Activated CD8-positive, alpha-beta memory T cell treated with anti-CD3 and anti-CD28 coated beads for 48 hours (primary cell): ENCODE results near the gene PDIA5.

Experiments used
- DNase-seq, 3 experiments: peaks; one replicate each; pipeline ENCODE4 v3.0.0-alpha.2; 2020; ENCODE audit warnings: low read depth in 2 of 3, low spot score in 2 of 3

The PDIA5 gene

GRCh38 chr3:123113889-123114450 lies 47.1 kb downstream of the PDIA5 start:
- no peak for DNase-seq

- DNase-seq = no peak
Observed at GRCh38 chr3:123116116-123116515, 49.3 kb downstream of the PDIA5 start.

- no peak for DNase-seq
Observed at GRCh38 chr3:123119388-123119787, 52.6 kb downstream of the PDIA5 start.

DNA sequence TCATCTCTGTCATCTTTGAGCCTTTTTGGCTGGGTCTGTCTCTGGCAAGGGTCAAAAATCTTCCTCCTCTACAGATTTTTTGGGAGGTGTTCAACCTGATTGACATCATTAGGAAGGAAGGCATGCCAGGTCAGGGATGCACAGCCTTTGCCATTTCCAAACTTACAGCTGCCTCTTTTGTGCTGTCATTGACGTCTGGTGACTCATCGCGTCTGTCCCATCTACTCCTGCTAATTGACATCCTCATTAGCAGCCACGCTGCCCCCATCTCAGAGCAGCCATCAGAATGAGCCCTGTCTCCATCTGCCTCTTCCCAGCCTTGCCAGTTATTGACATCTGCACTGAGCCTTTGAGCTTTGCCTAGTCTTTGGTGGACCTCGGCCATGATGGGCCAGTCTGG lies 53.0 kb downstream of the PDIA5 start:
- DNase-seq = no peak

GRCh38 chr3:123120573-123120972 lies 53.7 kb downstream of the PDIA5 start:
- no peak for DNase-seq

GRCh38 chr3:123122057-123122456 lies 55.2 kb downstream of the PDIA5 start:
- DNase-seq = no peak

GRCh38 chr3:123122525-123123315 lies 55.9 kb downstream of the PDIA5 start:
- no peak for DNase-seq

DNA sequence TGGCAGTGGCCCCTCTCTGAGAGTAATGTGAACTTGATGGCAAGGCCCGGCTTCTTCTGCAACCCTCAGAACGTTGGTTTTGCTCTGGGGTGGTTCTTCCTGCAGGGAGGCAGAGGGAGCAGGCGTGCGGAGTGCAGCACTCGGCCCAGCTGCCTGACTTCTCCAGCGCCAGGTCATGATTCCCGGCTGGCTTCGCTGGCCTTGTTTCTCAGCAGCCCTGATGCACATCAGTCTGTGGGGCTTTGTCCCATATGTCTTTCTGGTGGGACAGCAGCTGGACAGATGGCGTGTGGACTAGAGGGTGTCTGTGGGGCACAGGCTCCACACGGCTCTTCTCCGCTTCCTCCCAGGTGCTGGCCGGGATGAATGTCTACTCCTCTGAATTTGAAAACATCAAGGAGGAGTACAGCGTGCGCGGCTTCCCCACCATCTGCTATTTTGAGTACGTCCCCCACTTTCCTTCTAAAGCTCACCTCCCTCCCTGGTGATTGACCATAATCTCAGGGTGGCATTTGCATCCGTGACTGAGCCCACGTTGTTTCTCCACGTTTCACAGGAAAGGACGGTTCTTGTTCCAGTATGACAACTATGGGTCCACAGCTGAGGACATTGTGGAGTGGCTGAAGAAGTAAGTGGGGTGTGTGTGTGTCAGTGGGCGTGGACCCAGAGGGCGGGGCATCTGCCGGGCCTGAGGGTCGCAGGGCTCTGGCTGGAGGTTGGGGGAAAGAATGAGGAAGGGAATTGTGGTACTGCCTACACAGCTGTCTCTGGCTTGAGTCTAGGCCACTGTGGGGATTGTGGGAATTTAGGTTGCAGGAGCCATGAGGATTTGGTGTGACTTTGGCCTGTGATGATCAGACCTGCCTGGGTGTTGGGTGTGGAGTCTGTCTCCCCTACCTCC lies 57.1 kb downstream of the PDIA5 start:
- DNase-seq = no peak

GRCh38 chr3:123124971-123125370 lies 58.1 kb downstream of the PDIA5 start:
- DNase-seq = no peak

DNA sequence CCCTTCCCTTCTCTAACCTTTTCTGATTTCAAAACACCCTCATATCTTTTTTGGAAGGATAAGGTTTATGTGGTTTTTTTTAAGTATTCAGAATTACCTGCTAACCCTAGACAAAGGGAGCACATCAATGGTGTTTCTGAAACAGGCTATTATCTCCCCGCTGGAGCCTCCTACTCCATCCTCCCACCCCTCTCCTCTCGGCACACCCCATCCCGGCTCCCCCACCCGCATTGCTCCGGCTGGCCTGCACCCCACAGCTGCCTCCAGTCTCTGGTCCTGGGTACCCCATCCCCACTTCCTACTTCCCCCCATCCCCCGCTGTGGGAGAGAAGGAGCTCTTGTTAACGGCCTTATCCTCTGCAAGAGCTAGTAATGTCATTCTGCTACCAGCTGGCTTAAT lies 59.2 kb downstream of the PDIA5 start:
- no peak for DNase-seq

GRCh38 chr3:123126653-123127052 lies 59.8 kb downstream of the PDIA5 start:
- no peak for DNase-seq

DNA sequence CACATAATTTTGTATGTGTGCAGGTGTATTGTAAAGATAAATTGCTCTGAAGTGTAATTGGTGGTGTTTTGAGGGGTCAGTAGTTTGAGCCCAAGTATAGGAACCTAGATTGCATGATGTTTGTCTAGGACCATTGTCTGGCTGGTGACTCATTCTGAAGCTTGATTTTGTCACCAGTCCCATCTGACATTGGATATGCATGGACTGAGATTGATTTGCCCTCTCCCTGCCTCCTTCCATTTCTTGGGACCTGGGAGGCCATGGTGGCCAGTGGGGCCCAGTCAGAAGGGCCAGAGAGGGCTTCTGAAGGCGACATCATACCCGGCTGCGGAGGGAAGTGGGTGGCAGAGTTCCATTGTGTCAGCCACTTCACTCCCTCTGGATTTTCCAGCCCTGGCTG lies 62.3 kb downstream of the PDIA5 start:
- DNase-seq = no peak

- DNase-seq = no peak
Observed at GRCh38 chr3:123129532-123129931, 62.7 kb downstream of the PDIA5 start.

DNA sequence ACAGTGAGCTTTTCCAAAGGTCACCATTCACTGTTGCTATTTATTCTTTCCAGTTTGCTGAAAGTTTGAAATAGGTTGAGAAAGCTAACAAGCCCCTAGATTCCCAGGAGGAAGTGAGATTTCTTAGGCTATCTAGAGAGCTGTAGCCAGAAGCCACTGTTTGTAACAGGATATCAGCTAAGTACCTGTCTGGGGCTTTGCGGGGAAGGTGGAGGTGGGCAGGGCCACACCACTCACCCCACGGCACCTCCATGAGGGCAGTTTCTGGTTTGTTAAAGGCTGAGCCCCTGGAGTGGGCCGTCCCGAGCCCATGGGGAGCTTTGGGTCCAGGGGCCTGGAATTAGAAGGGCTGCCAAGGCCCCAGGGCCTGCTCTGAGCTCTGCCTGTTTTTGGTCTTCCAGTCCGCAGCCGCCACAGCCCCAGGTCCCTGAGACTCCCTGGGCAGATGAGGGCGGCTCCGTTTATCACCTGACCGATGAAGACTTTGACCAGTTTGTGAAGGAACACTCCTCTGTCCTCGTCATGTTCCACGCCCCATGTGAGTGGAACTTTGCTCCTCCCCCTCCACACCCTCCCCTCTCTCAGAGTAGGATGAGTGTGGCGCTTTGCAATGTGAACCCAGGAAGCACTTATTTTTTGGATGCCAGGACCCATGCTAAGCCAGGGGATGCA lies 63.4 kb downstream of the PDIA5 start:
- DNase-seq = no peak

DNA sequence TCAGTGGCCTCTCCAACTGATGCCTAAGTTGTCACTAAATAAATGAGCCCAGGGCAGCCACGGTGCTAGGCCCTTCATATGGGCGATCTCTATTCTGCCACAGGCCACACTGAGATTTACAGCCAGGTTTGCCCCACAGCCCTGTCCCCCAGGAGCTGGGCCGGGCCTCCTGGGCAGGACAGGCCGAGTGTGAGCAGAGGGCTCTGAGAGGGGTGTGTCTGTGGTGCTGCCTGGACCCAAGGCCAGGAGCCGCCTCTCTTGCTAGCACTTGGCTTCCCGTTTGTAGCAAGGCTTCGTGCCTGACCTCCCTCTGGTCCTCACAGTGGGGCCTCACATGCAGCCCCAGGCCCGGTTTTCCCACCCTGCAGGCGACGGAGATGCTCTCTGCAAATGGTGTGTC lies 67.8 kb downstream of the PDIA5 start:
- DNase-seq = no peak

GRCh38 chr3:123137001-123137400 lies 70.2 kb downstream of the PDIA5 start:
- no peak for DNase-seq

DNA sequence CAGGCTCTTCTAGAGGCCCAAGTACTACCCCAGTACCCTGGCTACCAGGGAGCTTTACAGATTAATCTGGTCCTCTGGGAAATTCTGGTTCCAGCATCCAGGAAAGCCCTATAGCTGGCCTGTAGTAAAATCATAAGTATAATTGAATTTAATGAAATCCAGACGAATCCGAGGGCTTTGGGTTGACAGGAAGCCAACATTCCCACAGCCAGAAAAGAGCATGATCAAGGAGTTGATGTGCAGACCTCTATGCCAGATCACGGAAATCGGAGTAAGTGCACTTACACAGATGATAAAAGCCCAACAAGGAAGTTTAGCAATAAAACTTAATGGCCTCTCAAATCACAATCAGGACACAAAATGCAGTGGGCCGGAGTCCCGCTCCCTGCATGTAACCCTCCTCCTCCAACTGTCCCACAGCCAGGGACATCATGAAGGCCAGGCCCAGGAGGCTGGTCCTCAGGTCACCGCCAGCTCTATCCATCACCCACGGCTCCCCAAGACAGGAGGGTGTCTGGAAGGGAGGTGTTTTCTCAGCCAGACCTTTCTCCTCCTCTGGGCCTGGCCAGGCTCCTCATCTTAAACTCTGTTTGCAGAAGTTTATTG lies 72.1 kb downstream of the PDIA5 start:
- DNase-seq = no peak

- DNase-seq = no peak
Observed at GRCh38 chr3:123139522-123139921, 72.7 kb downstream of the PDIA5 start.

DNA sequence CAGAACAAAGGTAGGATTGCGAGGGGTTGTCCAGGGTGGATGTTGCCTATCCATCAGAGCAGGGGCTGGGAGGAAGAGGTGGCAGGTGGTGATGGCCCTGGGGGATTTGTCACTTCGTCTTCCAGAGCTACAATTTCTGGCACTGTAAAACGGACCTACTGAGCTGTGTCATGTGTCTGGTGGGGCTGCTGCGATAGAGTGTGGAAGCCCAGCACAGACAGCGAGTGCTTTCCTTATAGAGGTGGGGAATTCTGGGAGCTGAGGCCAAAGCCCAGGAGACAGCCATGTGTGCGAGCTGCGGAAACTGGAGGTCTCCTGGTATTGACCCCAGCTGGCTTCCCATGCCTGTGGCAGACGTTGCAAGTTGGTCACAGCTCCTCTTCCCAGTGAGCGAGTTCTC lies 73.7 kb downstream of the PDIA5 start:
- DNase-seq = no peak

DNA sequence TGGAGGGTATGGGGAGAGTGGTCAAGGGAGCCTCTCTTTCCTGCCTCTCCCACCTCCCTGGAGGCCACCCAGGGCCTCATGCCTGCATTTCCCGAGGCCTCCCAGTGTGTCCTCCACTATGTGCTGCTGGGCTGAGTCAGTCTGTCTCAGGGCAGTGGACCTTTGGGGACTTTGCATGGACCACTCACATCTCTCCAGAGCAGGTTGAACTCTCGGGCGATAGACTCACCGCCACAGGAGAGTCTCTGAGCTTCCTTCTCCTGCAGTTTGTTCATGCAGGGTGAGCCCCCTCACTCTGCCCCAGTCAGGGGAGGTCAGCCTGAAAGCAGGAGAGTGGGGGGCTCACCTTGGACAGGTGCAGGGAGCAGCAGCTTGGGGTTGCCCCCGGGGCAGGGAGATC lies 74.5 kb downstream of the PDIA5 start:
- no peak for DNase-seq
